SJSA1 (cell line): ENCODE measurements around the gene KISS1R. TPM values are rescaled to one million over a fixed set of nuclear protein-coding genes. Genes with fewer than 3 reads are reported as not detected.

ENCODE experiments used
- DNase-seq, 2 experiments: peaks; one replicate each; pipeline ENCODE4 v3.0.0-alpha.2; 2015 to 2020; ENCODE audit warnings: low spot score in 2 of 2, low read depth in 1 of 2
- H3K27ac ChIP-seq: fragments of 250-450 bp; sonication (Bioruptor Pico); 2 replicates; pipeline ENCODE4 v1.5.1; 2020; ENCODE audit warnings: mild to moderate bottlenecking, moderate library complexity
- H3K27me3 ChIP-seq: fragments of 250-450 bp; sonication (Bioruptor Pico); replicated peaks from 2 replicates; pipeline ENCODE4 v1.5.1; 2020; ENCODE audit warnings: mild to moderate bottlenecking, moderate library complexity
- H3K36me3 ChIP-seq: fragments of 250-450 bp; sonication (Bioruptor Pico); 2 replicates; pipeline ENCODE4 v1.5.1; 2020; ENCODE audit warnings: mild to moderate bottlenecking
- H3K4me1 ChIP-seq: fragments of 250-450 bp; sonication (Bioruptor Pico); replicated peaks from 2 replicates; pipeline ENCODE4 v1.6.1; 2021; ENCODE audit warnings: mild to moderate bottlenecking
- H3K4me3 ChIP-seq: fragments of 250-450 bp; sonication (Bioruptor Pico); 2 replicates; pipeline ENCODE4 v1.5.1; 2020; ENCODE audit warnings: mild to moderate bottlenecking
- H3K9me3 ChIP-seq: fragments of 250-450 bp; sonication (Bioruptor Pico); replicated peaks from 2 replicates; pipeline ENCODE4 v1.5.1; 2020; ENCODE audit warnings: mild to moderate bottlenecking
- total RNA-seq: library from RNA; depleted of rRNA; stranded (reverse); fragments of >200 nt; shearing (Covaris generic); gene quantifications from 2 replicates; pipeline ENCODE4 v1.2.3, GENCODE V29; 2014

KISS1R gene
- total RNA-seq, 1 experiment from 2014 or later: not detected

- peak in 1 of 2 experiments; percentile 35 for DNase-seq
- Histone ChIP-seq H3K36me3 (peaks cover 11% of the 10 kb centered on the region), H3K27me3 (no peaks in the 10 kb centered on the region), H3K4me1 (peaks cover 15% of the 10 kb centered on the region), H3K9me3 (no peaks in the 10 kb centered on the region; the same call in 1 of the 2 replicates), H3K27ac (no peak overlapping the region), H3K4me3 (no peak overlapping the region)
Measured at GRCh38 chr19:927780-928401, 10.8 kb downstream of the KISS1R start.

- Histone ChIP-seq H3K27me3 (no peaks in the 10 kb centered on the region), H3K27ac (no peak overlapping the region), H3K4me3 (no peak overlapping the region), H3K4me1 (peaks cover 23% of the 10 kb centered on the region), H3K9me3 (no peaks in the 10 kb centered on the region; the same call in 1 of the 2 replicates), H3K36me3 (peaks cover 14% of the 10 kb centered on the region)
- DNase-seq: peak in 1 of 2 experiments; percentile 41
Measured at GRCh38 chr19:928471-929202, 11.5 kb downstream of the KISS1R start.

- no peaks in the 10 kb centered on the region for H3K27me3 ChIP-seq
- no peak for DNase-seq
- H3K9me3 ChIP-seq: no peaks in the 10 kb centered on the region; the same call in 1 of the 2 replicates
- H3K36me3 ChIP-seq: peaks cover 18% of the 10 kb centered on the region
- peaks cover 23% of the 10 kb centered on the region for H3K4me1 ChIP-seq
- no peak overlapping the region for H3K27ac ChIP-seq
- H3K4me3 ChIP-seq: no peak overlapping the region
Measured at GRCh38 chr19:929203-929890, 12.2 kb downstream of the KISS1R start.

GRCh38 chr19:929891-930258 is 12.7 kb downstream of the KISS1R start:
- Histone ChIP-seq H3K4me1 (peaks cover 19% of the 10 kb centered on the region), H3K4me3 (no peak overlapping the region), H3K27me3 (no peaks in the 10 kb centered on the region), H3K27ac (no peak overlapping the region), H3K9me3 (no peaks in the 10 kb centered on the region; the same call in 1 of the 2 replicates), H3K36me3 (peaks cover 18% of the 10 kb centered on the region)
- no peak for DNase-seq

- Histone ChIP-seq H3K4me3 (no peak overlapping the region), H3K27ac (no peak overlapping the region), H3K4me1 (peaks cover 14% of the 10 kb centered on the region), H3K36me3 (peaks cover 16% of the 10 kb centered on the region), H3K9me3 (no peaks in the 10 kb centered on the region), H3K27me3 (no peaks in the 10 kb centered on the region)
- DNase-seq: no peak
Measured at GRCh38 chr19:931860-932647, 14.9 kb downstream of the KISS1R start.

- Histone ChIP-seq H3K4me3 (no peak overlapping the region), H3K27ac (no peak overlapping the region), H3K27me3 (no peaks in the 10 kb centered on the region), H3K9me3 (no peaks in the 10 kb centered on the region), H3K4me1 (peaks cover 14% of the 10 kb centered on the region), H3K36me3 (peaks cover 16% of the 10 kb centered on the region)
- DNase-seq: peak in 1 of 2 experiments; percentile 37
Measured at GRCh38 chr19:932648-933552, 15.8 kb downstream of the KISS1R start.

- DNase-seq: no peak
- H3K36me3 ChIP-seq: peaks cover 16% of the 10 kb centered on the region
- peaks cover 14% of the 10 kb centered on the region for H3K4me1 ChIP-seq
- no peak overlapping the region for H3K4me3 ChIP-seq
- H3K27ac ChIP-seq: no peak overlapping the region
- no peaks in the 10 kb centered on the region for H3K27me3 ChIP-seq
- no peaks in the 10 kb centered on the region for H3K9me3 ChIP-seq
Measured at GRCh38 chr19:933553-933882, 16.4 kb downstream of the KISS1R start.

GRCh38 chr19:934197-934840 is 17.2 kb downstream of the KISS1R start:
- Histone ChIP-seq H3K36me3 (peaks cover 17% of the 10 kb centered on the region), H3K4me1 (peaks cover 14% of the 10 kb centered on the region), H3K27me3 (no peaks in the 10 kb centered on the region), H3K9me3 (no peaks in the 10 kb centered on the region), H3K4me3 (no peak overlapping the region), H3K27ac (no peak overlapping the region)
- no peak for DNase-seq

- Histone ChIP-seq H3K27me3 (no peaks in the 10 kb centered on the region), H3K4me3 (no peak overlapping the region), H3K4me1 (peaks cover 14% of the 10 kb centered on the region), H3K27ac (no peak overlapping the region), H3K36me3 (peaks cover 16% of the 10 kb centered on the region), H3K9me3 (no peaks in the 10 kb centered on the region)
- no peak for DNase-seq
Measured at GRCh38 chr19:934865-935479, 17.8 kb downstream of the KISS1R start.

GRCh38 chr19:936175-936546 is 19.0 kb downstream of the KISS1R start:
- H3K27me3 ChIP-seq: no peaks in the 10 kb centered on the region
- H3K36me3 ChIP-seq: peaks cover 15% of the 10 kb centered on the region
- H3K4me1 ChIP-seq: peaks cover 23% of the 10 kb centered on the region
- no peak for DNase-seq
- no peak overlapping the region for H3K27ac ChIP-seq
- H3K9me3 ChIP-seq: no peaks in the 10 kb centered on the region
- H3K4me3 ChIP-seq: no peak overlapping the region

GRCh38 chr19:937259-937694 is 20.1 kb downstream of the KISS1R start:
- Histone ChIP-seq H3K27ac (no peak overlapping the region), H3K27me3 (no peaks in the 10 kb centered on the region), H3K9me3 (no peaks in the 10 kb centered on the region), H3K36me3 (peaks cover 15% of the 10 kb centered on the region), H3K4me3 (no peak overlapping the region), H3K4me1 (peaks cover 29% of the 10 kb centered on the region)
- no peak for DNase-seq

GRCh38 chr19:938233-938923 is 21.2 kb downstream of the KISS1R start:
- no peaks in the 10 kb centered on the region for H3K9me3 ChIP-seq
- DNase-seq: no peak
- no peak overlapping the region for H3K4me3 ChIP-seq
- no peak overlapping the region for H3K27ac ChIP-seq
- H3K4me1 ChIP-seq: peaks cover 18% of the 10 kb centered on the region
- peaks cover 7% of the 10 kb centered on the region for H3K36me3 ChIP-seq
- no peaks in the 10 kb centered on the region for H3K27me3 ChIP-seq
